OCI-LY7 (cell line): ENCODE measurements around the gene BNIP3. TPM values are rescaled to one million over a fixed set of nuclear protein-coding genes. Genes with fewer than 3 reads are reported as not detected.

Experiments
- BruUV-seq: library from RNA; stranded (reverse); fragments of 400-500 nt; replicated peaks from 2 replicates; lab custom pipeline; 2021; lab: Mats Ljungman, UMichigan
- CTCF ChIA-PET: fragments of 300-600 bp; sonication (Branson Sonifier 250); formaldehyde crosslinking; loops from one replicate; lab custom pipeline; 2022; ENCODE audit warnings: antibody characterized with exemption; ENCODE audit not compliant: unreplicated experiment; lab: Charles Lee
- POLR2A ChIA-PET: fragments of 300-600 bp; sonication (Branson Sonifier 250); formaldehyde crosslinking; loops from one replicate; lab custom pipeline; 2022; ENCODE audit warnings: antibody characterized with exemption; lab: Charles Lee
- DNase-seq: peaks from one replicate; pipeline ENCODE4 v3.0.0-alpha.2; 2015; ENCODE audit warnings: low spot score
- H2AFZ ChIP-seq: fragments of 200-600 bp; sonication (generic), shearing (Covaris generic); 2 replicates; pipeline ENCODE4 v1.6.1; 2014; ENCODE audit warnings: mild to moderate bottlenecking, antibody characterized with exemption, low read length, moderate library complexity
- H3K27ac ChIP-seq: fragments of 200-600 bp; sonication (generic); 2 replicates; pipeline ENCODE4 v1.5.1; 2014; ENCODE audit warnings: mixed run types, low read depth, mild to moderate bottlenecking, moderate library complexity, low read length, inconsistent platforms; ENCODE audit not compliant: poor library complexity, severe bottlenecking
- H3K36me3 ChIP-seq: fragments of 200-600 bp; sonication (generic); 2 replicates; pipeline ENCODE4 v1.6.1; 2014; ENCODE audit warnings: mild to moderate bottlenecking, antibody characterized with exemption, low read length, moderate library complexity, mixed read lengths; ENCODE audit not compliant: insufficient read depth
- H3K4me1 ChIP-seq: fragments of 200-600 bp; sonication (generic); 2 replicates; pipeline ENCODE4 v1.5.1; 2014; ENCODE audit warnings: mild to moderate bottlenecking, low read length; ENCODE audit not compliant: insufficient read depth, poor library complexity, severe bottlenecking
- H3K4me2 ChIP-seq: fragments of 200-600 bp; sonication (generic); 2 replicates; pipeline ENCODE4 v1.6.1; 2014; ENCODE audit warnings: mild to moderate bottlenecking, low read length
- H3K4me3 ChIP-seq: fragments of 200-600 bp; sonication (generic); 2 replicates; pipeline ENCODE4 v1.5.1; 2014; ENCODE audit warnings: mild to moderate bottlenecking, low read depth, low read length; ENCODE audit not compliant: poor library complexity, severe bottlenecking
- H3K79me2 ChIP-seq: fragments of 200-600 bp; sonication (generic); 2 replicates; pipeline ENCODE4 v1.6.1; 2016; ENCODE audit warnings: low read depth, mild to moderate bottlenecking, low read length, moderate library complexity, mixed read lengths; ENCODE audit not compliant: insufficient read depth
- H3K9me2 ChIP-seq: fragments of 200-600 bp; sonication (generic); 2 replicates; pipeline ENCODE4 v1.6.1; 2016; ENCODE audit warnings: mild to moderate bottlenecking, low read length, mixed read lengths; ENCODE audit not compliant: insufficient read depth
- H3K9me3 ChIP-seq: fragments of 200-600 bp; sonication (generic); 2 replicates; pipeline ENCODE4 v1.6.1; 2014; ENCODE audit warnings: mild to moderate bottlenecking, mixed run types, low read length, mixed read lengths
- H4K20me1 ChIP-seq: fragments of 200-600 bp; sonication (generic); 2 replicates; pipeline ENCODE4 v1.6.1; 2014; ENCODE audit warnings: mild to moderate bottlenecking, antibody characterized with exemption, low read length, moderate library complexity, mixed read lengths; ENCODE audit not compliant: insufficient read depth
- CTCF ChIP-seq: fragments of 200-600 bp; sonication (generic); conservative IDR thresholded peaks from 2 replicates; pipeline ENCODE4 v1.5.1; 2014; ENCODE audit warnings: mild to moderate bottlenecking, antibody characterized with exemption, low read length, moderate library complexity, mixed read lengths
- EZH2phosphoT487 ChIP-seq: fragments of 200-600 bp; sonication (generic); IDR thresholded peaks from 2 replicates; pipeline ENCODE4 v1.6.1; 2018; ENCODE audit warnings: low read depth, borderline replicate concordance, mild to moderate bottlenecking, mixed run types, antibody characterized with exemption, low read length, moderate library complexity, mixed read lengths
- intact Hi-C: fragments of 100-400 bp; cut with micrococcal nuclease; formaldehyde crosslinking; loops from one replicate; pipeline ENCODE4 v1.10.0; 2022; ENCODE audit not compliant: unreplicated experiment
- total RNA-seq, 2 experiments: library from RNA; depleted of rRNA in 1 of 2; stranded (reverse); fragments of >200 nt in 1 of 2; shearing (Covaris generic) in 1 of 2; gene quantifications; 2 replicates each; pipeline ENCODE4 v1.2.3, GENCODE V29; 2014 to 2022

The BNIP3 gene
- total RNA-seq, 2 experiments from 2014 or later, result 60.1 to 99.8 TPM

GRCh38 chr10:131964298-131964697 is 17.4 kb downstream of the BNIP3 start:
- Histone ChIP-seq H3K27ac (no peak overlapping the region), H3K9me2 (no peaks in the 10 kb centered on the region), H3K4me2 (no peak overlapping the region), H3K4me1 (no peaks in the 10 kb centered on the region), H3K9me3 (no peaks in the 10 kb centered on the region), H2AFZ (no peak overlapping the region), H3K4me3 (no peak overlapping the region), H3K36me3 (peaks cover 36% of the 10 kb centered on the region), H3K79me2 (no peaks in the 10 kb centered on the region), H4K20me1 (no peaks in the 10 kb centered on the region)
- no peak for DNase-seq
- CTCF ChIA-PET, result no interaction called here
- no TSS peak for BruUV-seq
- TF ChIP-seq CTCF (no peak), EZH2phosphoT487 (no peak)
- intact Hi-C loops, result no loop called here
- POLR2A ChIA-PET, result no interaction called here

DNA sequence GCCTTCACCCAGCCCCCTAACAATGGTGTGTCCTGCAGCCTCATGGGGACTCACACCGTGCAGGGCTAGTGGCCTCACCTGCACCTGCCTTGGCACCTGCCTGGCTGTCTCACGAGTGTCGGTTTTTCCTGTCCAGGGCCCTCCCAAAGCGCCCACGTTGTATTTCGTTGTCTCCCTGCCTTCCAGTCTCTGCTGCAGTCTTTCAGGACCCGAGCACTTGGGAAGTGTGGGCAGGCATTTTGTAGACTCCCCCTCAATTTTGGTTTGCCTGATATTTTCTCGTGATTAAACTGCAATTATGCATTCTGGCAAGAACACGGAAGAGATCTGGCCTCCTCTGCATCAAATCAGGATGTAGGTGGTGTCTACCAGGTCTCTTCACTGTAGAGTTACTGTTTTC is 17.9 kb downstream of the BNIP3 start:
- no peaks in the 10 kb centered on the region for H3K79me2 ChIP-seq
- no peaks in the 10 kb centered on the region for H3K9me3 ChIP-seq
- ChIA-PET CTCF (no interaction called here), POLR2A (no interaction called here)
- no TSS peak for BruUV-seq
- no peaks in the 10 kb centered on the region for H4K20me1 ChIP-seq
- TF ChIP-seq EZH2phosphoT487 (no peak), CTCF (no peak)
- no peak overlapping the region for H3K4me2 ChIP-seq
- H3K9me2 ChIP-seq, result no peaks in the 10 kb centered on the region
- DNase-seq, result no peak
- no peak overlapping the region for H3K27ac ChIP-seq
- no peaks in the 10 kb centered on the region for H3K4me1 ChIP-seq
- peaks cover 31% of the 10 kb centered on the region for H3K36me3 ChIP-seq
- intact Hi-C loops, result no loop called here
- no peak overlapping the region for H2AFZ ChIP-seq
- H3K4me3 ChIP-seq, result no peak overlapping the region

GRCh38 chr10:131963350-131963749 is 18.4 kb downstream of the BNIP3 start:
- Histone ChIP-seq H3K36me3 (peaks cover 26% of the 10 kb centered on the region), H3K4me2 (no peak overlapping the region), H4K20me1 (no peaks in the 10 kb centered on the region), H3K79me2 (no peaks in the 10 kb centered on the region), H3K4me3 (no peak overlapping the region), H3K9me3 (no peaks in the 10 kb centered on the region), H3K4me1 (no peaks in the 10 kb centered on the region), H3K9me2 (no peaks in the 10 kb centered on the region), H3K27ac (no peak overlapping the region), H2AFZ (no peak overlapping the region)
- ChIA-PET POLR2A (no interaction called here), CTCF (no interaction called here)
- TF ChIP-seq CTCF (no peak), EZH2phosphoT487 (no peak)
- intact Hi-C loops, result no loop called here
- DNase-seq, result no peak
- BruUV-seq, result no TSS peak
